Thymus (tissue), 11 donors: ENCODE results near the gene MEI4. TPM values are rescaled to one million over a fixed set of nuclear protein-coding genes. Genes with fewer than 3 reads are reported as not detected.
A peak's percentile ranks its signal among the peaks of the same experiment; 100 is the strongest.
"Not testable (repeated sequence)": the region's sequence is repeated elsewhere in the genome, so short reads cannot be mapped to it uniquely, and the experiment has no call there.

ENCODE experiments used
- DNase-seq, 9 donors: peaks; one replicate each; pipeline ENCODE4 v3.0.0-alpha.2; 2013; ENCODE audit warnings: low spot score in 9 of 9, low read depth in 6 of 9, missing footprints in 1 of 9
- H3K27ac ChIP-seq, 2 donors: one replicate each; pipeline ENCODE4 v1.5.1; 2013; ENCODE audit warnings: control low read depth in 1 of 2, low read depth in 1 of 2, low read length in 1 of 2, mild to moderate bottlenecking in 1 of 2, moderate library complexity in 1 of 2
- H3K27me3 ChIP-seq, 2 donors: one replicate each; pipeline ENCODE4 v1.5.1; 2013; ENCODE audit warnings: low read length in 1 of 2; ENCODE audit not compliant: control insufficient read depth in 2 of 2, insufficient read depth in 1 of 2
- H3K36me3 ChIP-seq, 2 donors: one replicate each; pipeline ENCODE4 v1.5.1; 2013; ENCODE audit warnings: low read length in 1 of 2, mild to moderate bottlenecking in 1 of 2, moderate library complexity in 1 of 2; ENCODE audit not compliant: control insufficient read depth in 2 of 2, insufficient read depth in 2 of 2
- H3K4me1 ChIP-seq, 2 donors: one replicate each; pipeline ENCODE4 v1.5.1; 2013; ENCODE audit warnings: low read length in 2 of 2; ENCODE audit not compliant: control insufficient read depth in 2 of 2, insufficient read depth in 2 of 2
- H3K4me3 ChIP-seq, 2 donors: one replicate each; pipeline ENCODE4 v1.5.1; 2013; ENCODE audit warnings: low read length in 2 of 2, control low read depth in 1 of 2, mild to moderate bottlenecking in 1 of 2
- H3K9me3 ChIP-seq, 2 donors: one replicate each; pipeline ENCODE4 v1.5.1; 2013; ENCODE audit warnings: low read length in 1 of 2, mild to moderate bottlenecking in 1 of 2; ENCODE audit not compliant: control insufficient read depth in 2 of 2, insufficient read depth in 1 of 2
- WGBS: extraction: QIAGEN DNeasy Blood & Tissue Kit; methylation state at CpG from one replicate; pipeline ENCODE4 v1.1.7; 2013; 5-methylcytosine and 5-hydroxymethylcytosine counted together
- polyA plus RNA-seq: library from polyadenylated mRNA; stranded (reverse); fragments of 200-250 nt; gene quantifications from one replicate; pipeline ENCODE4 v1.2.3, GENCODE V29; 2013
- total RNA-seq: library from RNA; stranded (reverse); fragments of 120-200 nt; gene quantifications from one replicate; pipeline ENCODE4 v1.2.4, GENCODE V29; 2013
- donor health status: healthy.

MEI4 gene
- total and polyA plus RNA-seq, 2 donors: 0.05 TPM

DNA sequence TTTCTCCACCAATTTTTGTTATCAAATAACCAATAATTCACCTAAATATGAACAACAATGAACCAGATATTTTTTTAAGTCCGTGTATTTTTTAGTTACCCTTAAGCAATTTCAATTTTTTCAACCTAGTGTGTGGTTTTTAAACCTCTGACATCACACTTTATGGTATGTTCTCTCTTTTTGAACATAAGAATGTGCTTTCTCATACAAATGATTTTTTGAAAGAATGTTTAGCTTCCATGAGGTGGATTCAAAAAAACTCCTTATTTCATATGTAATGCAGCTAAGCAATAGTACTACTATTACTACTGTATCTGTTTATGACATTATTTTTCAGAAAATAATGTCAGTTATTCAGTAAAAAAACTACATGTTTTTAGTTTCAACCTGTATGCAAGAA, 19.4 kb upstream of the MEI4 start:
- H3K27ac ChIP-seq: no peak overlapping the region
- H3K36me3 ChIP-seq: no peaks in the 10 kb centered on the region
- H3K9me3 ChIP-seq: no peaks in the 10 kb centered on the region
- H3K27me3 ChIP-seq: no peaks in the 10 kb centered on the region
- no peak for DNase-seq
- no peaks in the 10 kb centered on the region for H3K4me1 ChIP-seq
- H3K4me3 ChIP-seq: no peak overlapping the region
- WGBS: 88% methylated on average over 1 of the region's 1 CpG

DNA sequence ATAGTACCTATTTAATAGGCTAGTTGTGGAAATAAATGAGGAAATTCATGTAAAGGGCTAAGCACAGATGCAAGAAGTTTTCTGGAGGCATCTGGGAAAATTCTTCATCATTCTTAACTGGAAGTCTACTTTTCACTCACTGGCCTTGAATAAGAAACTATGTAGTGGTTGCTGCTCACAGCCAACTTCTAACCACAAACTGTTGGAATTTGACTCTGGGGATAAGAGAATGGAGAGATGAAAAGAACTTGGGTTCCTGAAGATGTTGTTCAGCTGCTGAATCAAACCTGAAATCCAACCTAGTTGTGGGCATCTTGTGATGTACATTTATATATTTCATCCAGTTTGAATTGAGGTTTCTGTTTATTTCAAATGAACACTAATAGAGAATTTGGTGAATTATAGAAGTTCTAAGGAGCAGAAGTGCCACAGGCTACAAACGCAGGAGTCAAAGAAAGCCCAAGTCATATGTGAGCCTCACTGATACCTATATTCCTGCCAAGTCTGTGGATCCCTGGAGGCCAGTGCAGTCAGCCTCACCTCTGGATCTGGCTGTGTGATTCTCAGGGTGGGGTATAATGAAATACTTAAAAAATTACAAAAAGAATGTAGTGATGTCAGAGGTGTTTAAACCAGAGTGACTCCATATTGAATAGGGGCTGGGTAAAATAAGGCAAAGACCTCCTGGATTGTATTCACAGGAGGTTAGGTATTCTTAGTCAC, 18.7 kb upstream of the MEI4 start:
- H3K27me3 ChIP-seq: no peaks in the 10 kb centered on the region
- no peak for DNase-seq
- no peaks in the 10 kb centered on the region for H3K36me3 ChIP-seq
- 98% methylated on average over 1 of the region's 1 CpG for WGBS
- H3K4me1 ChIP-seq: no peaks in the 10 kb centered on the region
- H3K9me3 ChIP-seq: no peaks in the 10 kb centered on the region
- no peak overlapping the region for H3K27ac ChIP-seq
- H3K4me3 ChIP-seq: no peak overlapping the region

DNA sequence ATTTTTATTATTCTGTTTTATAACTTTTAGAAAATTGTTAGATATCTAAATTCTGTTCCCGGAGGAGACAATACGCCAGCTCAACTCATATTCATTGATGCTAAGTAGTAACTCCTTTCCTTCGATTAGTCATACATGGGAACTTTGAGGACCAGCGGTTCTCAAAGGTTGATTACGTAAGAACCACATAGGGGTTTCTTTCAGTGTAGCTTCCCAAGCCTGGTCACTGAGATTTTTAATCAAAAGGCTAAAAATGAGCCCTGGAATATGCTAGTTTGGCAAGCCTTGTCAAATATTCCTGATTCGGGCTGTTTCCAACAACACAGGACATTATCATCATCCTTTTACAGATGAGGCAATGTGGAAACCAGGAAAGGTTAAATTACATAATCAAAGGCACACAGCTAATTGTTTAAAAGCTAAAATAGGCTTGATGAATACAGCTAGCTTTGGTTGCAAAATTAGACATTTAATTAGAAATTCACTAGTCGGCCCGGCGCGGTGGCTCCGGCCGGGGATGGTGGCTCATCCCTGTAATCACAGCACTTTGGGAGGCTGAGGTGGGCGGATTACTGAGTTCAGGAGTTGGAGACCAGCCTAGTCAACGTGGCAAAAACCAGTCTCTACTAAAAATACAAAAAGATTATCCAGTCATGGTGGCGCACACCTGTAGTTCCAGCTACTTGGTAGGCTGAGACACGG, 14.6 kb upstream of the MEI4 start:
- Histone ChIP-seq H3K27me3 (no peaks in the 10 kb centered on the region), H3K9me3 (no peaks in the 10 kb centered on the region), H3K4me3 (no peak overlapping the region), H3K4me1 (no peaks in the 10 kb centered on the region), H3K27ac (no peak overlapping the region), H3K36me3 (no peaks in the 10 kb centered on the region)
- 92% methylated on average over 16 of the region's 16 CpGs for WGBS
- DNase-seq: no peak

DNA sequence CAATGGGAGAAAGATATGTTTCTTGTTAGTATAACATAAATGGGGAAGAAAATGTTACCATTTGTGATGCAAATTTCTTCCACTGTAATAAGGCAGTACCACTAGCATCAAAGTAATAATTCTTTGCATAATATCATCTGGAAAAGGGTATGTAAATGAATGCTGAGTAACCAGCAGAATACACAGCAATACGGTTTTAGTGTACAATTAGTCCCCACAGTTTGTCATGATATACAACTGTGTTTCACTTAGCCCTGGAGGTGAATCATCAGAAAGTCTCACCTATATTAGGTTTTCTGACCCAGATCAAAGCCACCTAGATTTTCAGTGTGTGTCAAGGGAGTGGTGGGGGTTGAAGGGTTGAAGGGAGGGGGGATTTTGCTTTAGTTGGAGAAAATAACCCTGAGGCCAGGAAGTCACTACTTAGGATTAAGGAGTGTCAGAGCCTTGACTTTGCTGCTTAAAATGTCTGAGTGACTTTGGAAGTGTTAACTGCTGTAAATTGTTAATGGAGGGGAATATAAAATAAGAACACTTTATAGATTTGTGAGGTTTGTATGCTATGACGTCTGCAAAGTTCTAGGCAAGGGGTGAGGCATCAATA, 8.6 kb upstream of the MEI4 start:
- no peak for DNase-seq
- Histone ChIP-seq H3K4me3 (no peak overlapping the region), H3K27me3 (no peaks in the 10 kb centered on the region), H3K9me3 (no peaks in the 10 kb centered on the region), H3K27ac (no peak overlapping the region), H3K36me3 (no peaks in the 10 kb centered on the region), H3K4me1 (no peaks in the 10 kb centered on the region)
- 90% methylated on average over 2 of the region's 2 CpGs for WGBS

DNA sequence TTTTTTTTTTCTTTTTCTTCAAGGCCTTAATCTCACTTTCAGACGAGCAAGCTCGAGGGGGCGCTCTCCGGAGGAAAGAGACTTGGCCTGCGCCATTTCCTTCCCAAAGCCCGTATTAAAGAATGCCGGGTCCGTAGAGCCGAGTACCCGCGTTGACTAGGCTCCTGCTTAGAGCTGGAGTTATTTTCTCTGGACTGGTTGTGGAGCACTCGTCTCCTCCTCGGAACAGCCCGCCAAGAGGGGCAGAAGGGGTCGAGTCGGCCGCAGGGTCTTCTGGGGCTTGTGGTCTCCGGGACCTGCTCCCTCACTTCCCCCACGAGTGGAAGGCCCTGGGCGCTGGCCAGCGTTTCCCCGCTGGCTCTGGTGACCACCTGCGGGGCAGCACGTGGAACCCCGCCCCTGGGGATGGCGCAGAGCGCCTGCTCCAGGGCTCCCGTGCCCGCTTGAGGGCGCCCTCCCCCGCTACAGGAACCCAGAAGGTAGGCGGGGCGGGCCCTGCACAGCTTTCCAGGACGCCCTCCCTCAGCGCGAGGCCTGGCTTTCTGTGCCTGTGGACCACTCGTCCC, 2.7 kb upstream of the MEI4 start:
- H3K4me3 ChIP-seq: peak overlapping the region; percentile 5 to 25
- no peaks in the 10 kb centered on the region for H3K36me3 ChIP-seq
- no peaks in the 10 kb centered on the region for H3K4me1 ChIP-seq
- DNase-seq: peak in 3 of 9 donors; percentile 2 to 18 (median 4)
- 17% methylated on average over 37 of the region's 37 CpGs for WGBS
- H3K9me3 ChIP-seq: no peaks in the 10 kb centered on the region
- H3K27me3 ChIP-seq: peaks cover 0 to 5% of the 10 kb centered on the region in 2 donors
- no peak overlapping the region for H3K27ac ChIP-seq

DNA sequence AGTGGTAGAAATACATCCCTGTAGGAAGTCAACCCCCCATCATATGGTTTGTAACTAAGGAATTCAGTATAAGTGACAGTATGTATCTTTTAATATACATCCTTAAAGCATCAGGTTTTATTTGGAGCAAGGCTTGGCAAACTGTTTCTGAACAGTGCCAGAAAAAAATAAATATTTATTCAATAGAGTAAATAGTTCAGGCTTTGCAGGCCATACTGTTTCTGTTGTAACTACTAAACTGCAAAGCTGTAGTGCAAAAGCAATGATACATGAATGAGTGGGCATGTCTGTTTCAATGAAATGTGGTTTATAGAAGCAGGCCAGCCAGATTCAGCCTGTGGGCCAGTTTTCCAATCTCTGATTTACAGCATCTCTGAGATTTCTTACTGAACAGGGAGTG, 977 bp downstream of the MEI4 start:
- no peaks in the 10 kb centered on the region for H3K9me3 ChIP-seq
- no peak for DNase-seq
- no peak overlapping the region for H3K4me3 ChIP-seq
- no peak overlapping the region for H3K27ac ChIP-seq
- no peaks in the 10 kb centered on the region for H3K4me1 ChIP-seq
- peaks cover 0 to 5% of the 10 kb centered on the region in 2 donors for H3K27me3 ChIP-seq
- no peaks in the 10 kb centered on the region for H3K36me3 ChIP-seq

DNA sequence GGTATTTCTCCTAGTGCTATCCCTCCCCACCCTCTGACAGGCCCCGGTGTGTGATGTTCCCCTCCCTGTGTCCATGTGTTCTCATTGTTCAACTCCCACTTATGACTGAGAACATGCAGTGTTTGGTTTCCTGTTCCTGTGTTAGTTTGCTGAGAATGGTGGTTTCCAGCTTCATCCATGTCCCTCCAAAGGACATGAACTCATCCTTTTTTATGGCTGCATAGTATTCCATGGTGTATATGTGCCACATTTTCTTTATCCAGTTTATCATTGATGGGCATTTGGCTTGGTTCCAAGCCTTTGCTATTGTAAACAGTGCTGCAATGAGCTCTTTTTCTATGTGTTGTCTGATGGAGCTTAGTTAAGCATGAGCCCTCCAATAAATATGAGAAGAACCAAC, 2.2 kb downstream of the MEI4 start:
- not testable (repeated sequence) for H3K9me3 ChIP-seq, H3K27me3 ChIP-seq
- 92% methylated on average over 1 of the region's 1 CpG for WGBS

DNA sequence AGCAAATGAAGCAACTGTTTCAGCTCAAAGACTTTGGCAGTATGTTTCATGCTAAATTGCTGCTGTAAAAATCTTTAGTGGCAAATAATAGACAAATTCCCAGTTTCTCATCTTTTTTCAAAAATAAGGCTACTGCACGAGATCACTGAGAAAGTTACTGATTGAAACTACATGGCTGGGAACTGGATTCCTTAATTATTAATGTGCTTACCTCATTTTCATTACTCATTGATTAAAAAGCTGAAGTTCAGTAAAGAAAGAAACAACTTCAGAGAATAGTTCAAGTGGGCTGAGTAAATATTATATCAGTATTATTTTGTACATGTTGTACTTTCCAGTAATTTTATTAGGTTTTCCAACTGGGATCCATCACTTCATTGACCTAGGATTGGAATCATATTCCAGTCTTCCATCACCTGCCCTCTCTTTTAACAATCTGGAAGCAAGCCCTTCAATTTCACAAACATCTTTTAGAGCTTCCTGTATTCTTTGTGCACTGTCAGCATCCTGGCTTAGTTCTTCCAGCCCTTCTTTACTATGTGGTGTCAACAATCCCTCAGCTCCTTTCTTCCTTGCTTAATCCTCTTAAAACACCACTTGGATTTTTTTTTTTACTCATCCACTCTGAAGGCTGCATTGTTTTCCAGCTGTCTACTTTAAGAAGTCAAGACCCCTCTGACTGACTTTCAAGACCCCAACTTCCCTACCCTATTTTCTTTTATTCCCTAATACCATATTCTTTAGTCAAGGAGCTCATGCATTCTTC, 4.3 kb downstream of the MEI4 start:
- no peak for DNase-seq

More for the DNA sequence above, 2.2 kb downstream of the MEI4 start:
- H3K27ac ChIP-seq, H3K4me1 ChIP-seq, H3K36me3 ChIP-seq, DNase-seq, H3K4me3 ChIP-seq: not testable (repeated sequence)

More for the DNA sequence above, 4.3 kb downstream of the MEI4 start:
- H3K4me1 ChIP-seq: no peaks in the 10 kb centered on the region
- H3K27ac ChIP-seq: no peak overlapping the region
- H3K4me3 ChIP-seq: no peak overlapping the region
- no peaks in the 10 kb centered on the region for H3K36me3 ChIP-seq
- H3K27me3 ChIP-seq: no peaks in the 10 kb centered on the region
- WGBS: 93% methylated on average over 1 of the region's 1 CpG
- H3K9me3 ChIP-seq: no peaks in the 10 kb centered on the region
